Bronchial epithelial cell (primary cell): ENCODE measurements around the gene P2RX2. TPM values are rescaled to one million over a fixed set of nuclear protein-coding genes. Genes with fewer than 3 reads are reported as not detected.

Source experiments
- DNase-seq: peaks from one replicate; pipeline ENCODE4 v3.0.0-alpha.2; 2010; ENCODE audit warnings: low read depth
- FAIRE-seq: peaks from 2 replicates; lab custom pipeline; 2011; peaks lifted over from hg19 to GRCh38; lab: Jason Lieb, UNC
- H3K27me3 ChIP-seq: 2 replicates; pipeline ENCODE4 v1.5.1; 2011; ENCODE audit warnings: low read length; ENCODE audit not compliant: control insufficient read depth, insufficient read depth
- H3K36me3 ChIP-seq: 2 replicates; pipeline ENCODE4 v1.5.1; 2011; ENCODE audit warnings: low read length; ENCODE audit not compliant: control insufficient read depth, insufficient read depth
- H3K4me3 ChIP-seq: 2 replicates; pipeline ENCODE4 v1.5.1; 2011; ENCODE audit warnings: mild to moderate bottlenecking, low read depth, low read length, control low read depth
- CTCF ChIP-seq: IDR thresholded peaks from 2 replicates; pipeline ENCODE4 v1.5.1; 2011; ENCODE audit warnings: mild to moderate bottlenecking, moderate library complexity, low read length, control low read depth, inconsistent platforms; ENCODE audit not compliant: insufficient read depth, severe bottlenecking
- total RNA-seq: library from RNA; depleted of rRNA; stranded (reverse); fragments of >200 nt; gene quantifications from 2 replicates; pipeline ENCODE4 v1.2.1, GENCODE V29; 2014

Gene P2RX2
- total RNA-seq, 1 donor from 2014 or later: not detected

GRCh38 chr12:132664206-132665148 lies 45.9 kb downstream of the P2RX2 start:
- no peak overlapping the region for H3K4me3 ChIP-seq
- H3K27me3 ChIP-seq: no peaks in the 10 kb centered on the region
- FAIRE-seq: no peak
- DNase-seq: no peak
- H3K36me3 ChIP-seq: peaks cover 15% of the 10 kb centered on the region
- no peak for TF ChIP-seq CTCF

- Histone ChIP-seq H3K4me3 (no peak overlapping the region), H3K36me3 (peaks cover 17% of the 10 kb centered on the region), H3K27me3 (no peaks in the 10 kb centered on the region)
- DNase-seq (no peak), FAIRE-seq (no peak)
- no peak for TF ChIP-seq CTCF
Observed at GRCh38 chr12:132665149-132665491, 46.5 kb downstream of the P2RX2 start.

- peak; percentile 36 for FAIRE-seq
- Histone ChIP-seq H3K27me3 (no peaks in the 10 kb centered on the region), H3K36me3 (peaks cover 17% of the 10 kb centered on the region), H3K4me3 (no peak overlapping the region)
- TF ChIP-seq CTCF: no peak
- DNase-seq: no peak
Observed at GRCh38 chr12:132665794-132666193, 47.2 kb downstream of the P2RX2 start.

GRCh38 chr12:132668191-132669088 lies 49.9 kb downstream of the P2RX2 start:
- H3K4me3 ChIP-seq: no peak overlapping the region
- peaks cover 20% of the 10 kb centered on the region for H3K36me3 ChIP-seq
- no peak for TF ChIP-seq CTCF
- no peak for FAIRE-seq
- no peak for DNase-seq
- H3K27me3 ChIP-seq: no peaks in the 10 kb centered on the region

- no peak for TF ChIP-seq CTCF
- FAIRE-seq: no peak
- peaks cover 18% of the 10 kb centered on the region for H3K36me3 ChIP-seq
Observed at GRCh38 chr12:132669166-132669879, 50.7 kb downstream of the P2RX2 start.

More at GRCh38 chr12:132669166-132669879, 50.7 kb downstream of the P2RX2 start:
- no peaks in the 10 kb centered on the region for H3K27me3 ChIP-seq
- H3K4me3 ChIP-seq: no peak overlapping the region
- peak; percentile 8 for DNase-seq
